GM08714 (cell line): Measurements from ENCODE around the gene KIF6.

ENCODE experiments used
- H3K4me3 ChIP-seq: fragments of 200-500 bp; sonication (Bioruptor generic); 2 replicates; pipeline ENCODE4 v1.5.1; 2014; ENCODE audit warnings: mild to moderate bottlenecking, low read length, inconsistent platforms
- ZNF274 ChIP-seq: IDR thresholded peaks from 2 replicates; pipeline ENCODE4 v1.6.1; 2012; ENCODE audit warnings: mild to moderate bottlenecking, low read depth, low read length

The KIF6 gene

DNA sequence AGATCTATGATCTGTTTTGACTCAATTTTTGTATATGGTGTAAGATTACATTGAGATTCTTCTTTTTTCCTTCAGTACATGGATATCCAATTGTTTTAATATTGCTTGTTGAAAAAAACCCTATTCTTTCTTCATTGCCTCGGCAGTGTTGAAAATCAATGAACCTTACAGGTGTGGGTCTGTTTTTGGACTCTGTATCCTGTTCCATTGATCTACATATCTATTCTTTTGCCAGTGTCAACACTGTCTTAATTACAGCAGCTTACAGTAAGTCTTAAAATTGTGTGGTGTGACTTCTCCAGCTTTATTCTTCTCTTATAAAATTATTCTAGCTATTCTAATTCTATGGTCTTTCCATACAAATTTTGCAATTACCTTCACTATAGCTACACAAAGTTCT lies 320.9 kb downstream of the KIF6 start:
- TF ChIP-seq ZNF274 = no peak

GRCh38 chr6:39403304-39403703 lies 321.9 kb downstream of the KIF6 start:
- TF ChIP-seq ZNF274 = no peak
- no peak overlapping the region for H3K4me3 ChIP-seq

More for the DNA sequence above, 320.9 kb downstream of the KIF6 start:
- H3K4me3 ChIP-seq = no peak overlapping the region

GRCh38 chr6:39402239-39402751 lies 322.9 kb downstream of the KIF6 start:
- TF ChIP-seq ZNF274 = no peak
- H3K4me3 ChIP-seq = no peak overlapping the region

GRCh38 chr6:39401376-39401775 lies 323.8 kb downstream of the KIF6 start:
- H3K4me3 ChIP-seq = no peak overlapping the region
- no peak for TF ChIP-seq ZNF274

- no peak overlapping the region for H3K4me3 ChIP-seq
- no peak for TF ChIP-seq ZNF274
Measured at GRCh38 chr6:39400026-39400425, 325.2 kb downstream of the KIF6 start.

DNA sequence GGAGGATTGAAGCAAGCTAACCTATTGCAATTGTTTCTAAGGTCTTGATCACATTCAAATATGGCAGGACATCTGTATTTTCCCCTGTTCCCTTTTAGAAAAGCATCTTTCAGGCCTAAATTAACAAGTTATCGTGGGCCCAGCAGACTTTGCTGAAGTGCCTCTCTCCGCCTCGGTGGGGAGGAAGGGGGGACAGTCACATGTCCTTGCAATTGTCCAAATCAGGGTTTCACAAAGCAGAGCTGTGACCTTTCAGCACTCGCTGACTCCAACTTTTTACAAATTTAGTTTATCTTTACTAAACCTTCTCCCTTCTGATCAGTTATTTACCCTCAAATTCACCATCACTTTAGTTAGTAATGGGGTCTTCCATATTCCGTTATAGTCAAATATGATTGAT lies 328.4 kb downstream of the KIF6 start:
- no peak for TF ChIP-seq ZNF274
- H3K4me3 ChIP-seq = no peak overlapping the region

- TF ChIP-seq ZNF274 = no peak
- H3K4me3 ChIP-seq = no peak overlapping the region
Measured at GRCh38 chr6:39393075-39393474, 332.1 kb downstream of the KIF6 start.

DNA sequence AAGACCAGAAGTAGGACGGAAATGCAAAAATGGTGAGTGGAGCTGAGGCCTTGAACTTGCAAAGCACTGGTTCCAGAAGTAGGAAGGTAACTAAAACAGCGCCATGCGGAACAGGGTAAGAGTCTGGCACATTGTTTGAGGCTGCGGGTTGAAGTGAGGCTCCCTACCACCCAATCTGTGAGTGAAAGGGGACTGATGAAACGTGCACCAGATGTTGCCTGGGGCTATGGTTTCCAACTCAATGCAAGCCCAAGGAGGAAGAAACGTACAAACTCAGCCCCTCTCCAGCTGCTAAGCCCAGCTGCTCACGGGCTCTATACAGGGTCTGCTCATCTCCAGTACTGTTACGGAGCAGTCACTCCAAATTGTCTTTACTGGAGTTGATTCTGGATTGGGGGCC lies 334.0 kb downstream of the KIF6 start:
- H3K4me3 ChIP-seq = no peak overlapping the region
- no peak for TF ChIP-seq ZNF274

- H3K4me3 ChIP-seq = no peak overlapping the region
- no peak for TF ChIP-seq ZNF274
Measured at GRCh38 chr6:39389484-39389767, 335.8 kb downstream of the KIF6 start.

- TF ChIP-seq ZNF274 = no peak
- no peak overlapping the region for H3K4me3 ChIP-seq
Measured at GRCh38 chr6:39388606-39389483, 336.4 kb downstream of the KIF6 start.

DNA sequence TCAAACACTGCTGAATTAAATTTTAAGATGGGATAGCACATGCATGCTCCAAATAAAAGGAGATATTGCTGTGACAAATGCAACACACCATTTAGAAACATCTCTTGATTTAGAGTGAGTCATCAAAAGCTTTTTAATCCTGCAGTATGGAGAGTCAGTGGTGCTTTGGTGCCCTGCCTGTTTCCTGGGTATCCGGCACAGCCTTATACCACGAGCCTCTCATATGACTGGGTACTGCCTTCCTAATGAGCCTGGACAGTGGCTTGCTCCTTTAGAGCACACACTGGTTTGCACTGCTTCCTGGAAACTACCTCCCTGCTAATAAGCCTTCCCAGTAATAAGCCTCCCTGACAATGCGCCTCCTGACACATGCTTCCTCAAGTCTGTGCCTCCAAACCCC lies 337.4 kb downstream of the KIF6 start:
- no peak overlapping the region for H3K4me3 ChIP-seq
- TF ChIP-seq ZNF274 = no peak

DNA sequence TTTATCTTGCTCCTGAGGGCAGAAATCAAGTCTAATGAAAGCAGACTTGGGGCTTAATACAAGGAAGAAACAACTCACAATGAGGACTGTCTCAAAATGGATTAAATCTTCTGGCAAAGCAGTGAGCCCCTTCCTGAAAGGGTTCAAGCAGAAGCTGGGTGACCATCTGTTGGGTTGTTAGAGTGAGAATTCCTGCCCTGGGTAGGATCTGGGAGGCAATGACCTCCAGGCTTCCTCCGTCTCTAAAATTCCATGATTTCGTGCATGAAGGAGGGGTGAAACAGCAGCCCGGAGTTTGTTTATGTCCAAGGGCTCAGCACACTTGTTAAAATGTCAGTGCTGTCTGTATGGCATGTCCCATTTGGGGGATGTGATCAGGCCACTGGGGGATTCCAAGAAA lies 338.7 kb downstream of the KIF6 start:
- no peak for TF ChIP-seq ZNF274
- no peak overlapping the region for H3K4me3 ChIP-seq

GRCh38 chr6:39381550-39382140 lies 343.6 kb downstream of the KIF6 start:
- TF ChIP-seq ZNF274 = no peak
- no peak overlapping the region for H3K4me3 ChIP-seq

GRCh38 chr6:39380837-39381549 lies 344.2 kb downstream of the KIF6 start:
- no peak overlapping the region for H3K4me3 ChIP-seq
- no peak for TF ChIP-seq ZNF274

- no peak for TF ChIP-seq ZNF274
Measured at GRCh38 chr6:39378960-39379425, 346.2 kb downstream of the KIF6 start.

More at GRCh38 chr6:39378960-39379425, 346.2 kb downstream of the KIF6 start:
- no peak overlapping the region for H3K4me3 ChIP-seq
